Measurements from ENCODE around the gene DIPK1A. TPM values are rescaled to one million over a fixed set of nuclear protein-coding genes. Genes with fewer than 3 reads are reported as not detected.

The DIPK1A gene
- total RNA-seq, 1 donor from 2014 or later = 3.6 TPM

GRCh38 chr1:92993581-92993980, 32.3 kb upstream of the DIPK1A start:
- Histone ChIP-seq H2AFZ (replicated peaks) (no peak overlapping the region), H3K9ac (no peak overlapping the region), H3K36me3 (no peaks in the 10 kb centered on the region), H4K20me1 (ENCODE audit: low read depth) (no peaks in the 10 kb centered on the region), H3F3A (ENCODE audit: low read depth) (no peaks in the 10 kb centered on the region), H3K79me2 (ENCODE audit: low read depth) (no peaks in the 10 kb centered on the region), H3K27ac (no peak overlapping the region), H3K27me3 (no peaks in the 10 kb centered on the region), H3K4me3 (no peak overlapping the region), H3K4me1 (no peaks in the 10 kb centered on the region), H3K9me3 (ENCODE audit: low read depth) (no peaks in the 10 kb centered on the region), H3K4me2 (no peak overlapping the region)
- DNase-seq (ENCODE audit: low spot score) = no peak
- no peaks in the 10 kb centered on the region for H3K9me3 Mint-ChIP-seq
- H3K36me3 Mint-ChIP-seq = no peaks in the 10 kb centered on the region
- no peak overlapping the region for H3K4me3 Mint-ChIP-seq
- no peak overlapping the region for H3K27ac Mint-ChIP-seq
- TF ChIP-seq CTCF (IDR thresholded peaks at IDR 0.05) = no peak
- no peak for TF ChIP-seq EZH2phosphoT487 (IDR thresholded peaks at IDR 0.05)
- no peak for TF ChIP-seq EZH2 (IDR thresholded peaks at IDR 0.05)
- H3K27me3 Mint-ChIP-seq (ENCODE audit: insufficient read depth, low read depth) = peaks cover 2% of the 10 kb centered on the region
- no peaks in the 10 kb centered on the region for H3K4me1 Mint-ChIP-seq

GRCh38 chr1:92992877-92993276, 31.6 kb upstream of the DIPK1A start:
- H3K27me3 Mint-ChIP-seq (ENCODE audit: insufficient read depth, low read depth) = peaks cover under 1% of the 10 kb centered on the region
- H3K9me3 Mint-ChIP-seq = no peaks in the 10 kb centered on the region
- no peak overlapping the region for H3K27ac ChIP-seq
- DNase-seq (ENCODE audit: low spot score) = no peak
- no peaks in the 10 kb centered on the region for H3K79me2 ChIP-seq (ENCODE audit: low read depth)
- H3K4me1 ChIP-seq = no peaks in the 10 kb centered on the region
- H3K36me3 ChIP-seq = no peaks in the 10 kb centered on the region
- no peaks in the 10 kb centered on the region for H3K36me3 Mint-ChIP-seq
- H3K9ac ChIP-seq = no peak overlapping the region
- no peaks in the 10 kb centered on the region for H3K9me3 ChIP-seq (ENCODE audit: low read depth)
- H3K4me1 Mint-ChIP-seq = no peaks in the 10 kb centered on the region
- no peak overlapping the region for H3K4me3 Mint-ChIP-seq
- no peak overlapping the region for H2AFZ ChIP-seq (replicated peaks)
- H3F3A ChIP-seq (ENCODE audit: low read depth) = no peaks in the 10 kb centered on the region
- no peak overlapping the region for H3K4me2 ChIP-seq
- no peak for TF ChIP-seq EZH2phosphoT487 (IDR thresholded peaks at IDR 0.05)
- H3K27me3 ChIP-seq = no peaks in the 10 kb centered on the region
- no peak overlapping the region for H3K4me3 ChIP-seq
- H3K27ac Mint-ChIP-seq = no peak overlapping the region
- H4K20me1 ChIP-seq (ENCODE audit: low read depth) = no peaks in the 10 kb centered on the region

- H3K9ac ChIP-seq = no peak overlapping the region
- H3K27ac ChIP-seq = no peak overlapping the region
- Mint-ChIP-seq H3K4me1 (no peaks in the 10 kb centered on the region), H3K36me3 (no peaks in the 10 kb centered on the region), H3K9me3 (no peaks in the 10 kb centered on the region), H3K27me3 (ENCODE audit: insufficient read depth, low read depth) (no peaks in the 10 kb centered on the region), H3K27ac (no peak overlapping the region), H3K4me3 (no peak overlapping the region)
- no peaks in the 10 kb centered on the region for H3K79me2 ChIP-seq (ENCODE audit: low read depth)
- no peak overlapping the region for H2AFZ ChIP-seq (replicated peaks)
- H3K27me3 ChIP-seq = no peaks in the 10 kb centered on the region
- no peaks in the 10 kb centered on the region for H3K9me3 ChIP-seq (ENCODE audit: low read depth)
- no peaks in the 10 kb centered on the region for H3F3A ChIP-seq (ENCODE audit: low read depth)
- no peak overlapping the region for H3K4me2 ChIP-seq
- DNase-seq (ENCODE audit: low spot score) = no peak
- no peaks in the 10 kb centered on the region for H3K36me3 ChIP-seq
- TF ChIP-seq EZH2 (IDR thresholded peaks at IDR 0.05) (no peak), CTCF (IDR thresholded peaks at IDR 0.05) (no peak), EZH2phosphoT487 (IDR thresholded peaks at IDR 0.05) (no peak)
- H3K4me1 ChIP-seq = no peaks in the 10 kb centered on the region
- no peak overlapping the region for H3K4me3 ChIP-seq
- H4K20me1 ChIP-seq (ENCODE audit: low read depth) = no peaks in the 10 kb centered on the region
Measured at GRCh38 chr1:92992054-92992453, 30.8 kb upstream of the DIPK1A start.

- Histone ChIP-seq H3K9me3 (ENCODE audit: low read depth) (no peaks in the 10 kb centered on the region), H3K36me3 (no peaks in the 10 kb centered on the region), H2AFZ (replicated peaks) (no peak overlapping the region), H4K20me1 (ENCODE audit: low read depth) (no peaks in the 10 kb centered on the region), H3F3A (ENCODE audit: low read depth) (no peaks in the 10 kb centered on the region), H3K4me2 (no peak overlapping the region), H3K4me3 (no peak overlapping the region), H3K9ac (no peak overlapping the region), H3K79me2 (ENCODE audit: low read depth) (no peaks in the 10 kb centered on the region), H3K4me1 (no peaks in the 10 kb centered on the region), H3K27me3 (no peaks in the 10 kb centered on the region), H3K27ac (no peak overlapping the region)
- Mint-ChIP-seq H3K27me3 (ENCODE audit: insufficient read depth, low read depth) (no peaks in the 10 kb centered on the region), H3K4me1 (no peaks in the 10 kb centered on the region), H3K4me3 (no peak overlapping the region), H3K9me3 (no peaks in the 10 kb centered on the region), H3K36me3 (no peaks in the 10 kb centered on the region), H3K27ac (no peak overlapping the region)
- no peak for DNase-seq (ENCODE audit: low spot score)
- TF ChIP-seq EZH2 (IDR thresholded peaks at IDR 0.05) (no peak), CTCF (IDR thresholded peaks at IDR 0.05) (no peak), EZH2phosphoT487 (IDR thresholded peaks at IDR 0.05) (no peak)
Measured at GRCh38 chr1:92990828-92991227, 29.6 kb upstream of the DIPK1A start.

All from neural progenitor cell (in vitro differentiated cells).